ENCODE results near the gene GTF3C2.

Gene GTF3C2

DNA sequence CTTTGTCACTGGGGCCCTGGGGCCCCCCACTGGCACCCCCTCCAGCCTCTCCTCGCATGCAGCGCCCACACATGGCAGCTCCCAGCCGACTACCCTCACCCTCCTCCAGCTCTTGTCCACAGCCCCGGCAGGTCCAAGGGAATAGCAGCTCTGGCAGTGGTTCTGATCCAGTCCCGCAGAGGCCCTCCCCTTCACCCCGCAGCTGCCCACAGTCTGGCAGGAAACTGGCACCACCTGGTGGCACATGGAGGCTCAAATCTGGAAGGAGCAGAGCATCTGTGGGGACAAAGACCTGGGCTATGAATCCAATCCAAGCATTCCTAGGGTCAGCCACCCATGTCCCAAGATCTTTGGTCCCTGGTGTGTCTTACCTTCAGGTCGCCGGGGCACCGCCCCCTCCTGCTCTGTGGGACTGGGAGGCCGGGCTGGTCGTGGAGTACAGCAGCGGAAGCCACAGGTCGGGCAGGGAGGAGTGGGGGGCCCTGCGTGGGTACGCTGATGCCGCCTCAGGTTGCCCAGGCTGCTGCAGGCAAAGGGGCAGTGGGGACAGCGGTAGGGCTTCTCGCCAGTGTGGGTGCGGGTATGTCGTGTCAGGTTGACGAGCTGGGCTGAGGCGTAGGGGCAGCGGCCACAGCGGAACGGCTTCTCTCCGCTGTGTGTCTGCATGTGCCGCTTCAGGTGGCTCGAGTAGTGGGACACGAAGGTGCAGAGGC lies 21.7 kb upstream of the GTF3C2 start:
- DNase-seq (ENCODE audit: low read depth), result no peak
- TF ChIP-seq, protein P1, sequence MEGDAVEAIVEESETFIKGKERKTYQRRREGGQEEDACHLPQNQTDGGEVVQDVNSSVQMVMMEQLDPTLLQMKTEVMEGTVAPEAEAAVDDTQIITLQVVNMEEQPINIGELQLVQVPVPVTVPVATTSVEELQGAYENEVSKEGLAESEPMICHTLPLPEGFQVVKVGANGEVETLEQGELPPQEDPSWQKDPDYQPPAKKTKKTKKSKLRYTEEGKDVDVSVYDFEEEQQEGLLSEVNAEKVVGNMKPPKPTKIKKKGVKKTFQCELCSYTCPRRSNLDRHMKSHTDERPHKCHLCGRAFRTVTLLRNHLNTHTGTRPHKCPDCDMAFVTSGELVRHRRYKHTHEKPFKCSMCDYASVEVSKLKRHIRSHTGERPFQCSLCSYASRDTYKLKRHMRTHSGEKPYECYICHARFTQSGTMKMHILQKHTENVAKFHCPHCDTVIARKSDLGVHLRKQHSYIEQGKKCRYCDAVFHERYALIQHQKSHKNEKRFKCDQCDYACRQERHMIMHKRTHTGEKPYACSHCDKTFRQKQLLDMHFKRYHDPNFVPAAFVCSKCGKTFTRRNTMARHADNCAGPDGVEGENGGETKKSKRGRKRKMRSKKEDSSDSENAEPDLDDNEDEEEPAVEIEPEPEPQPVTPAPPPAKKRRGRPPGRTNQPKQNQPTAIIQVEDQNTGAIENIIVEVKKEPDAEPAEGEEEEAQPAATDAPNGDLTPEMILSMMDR (IDR thresholded peaks at IDR 0.05; ENCODE audit: low read depth, low read length, missing control alignments), result no peak
- no peak overlapping the region for H3K4me3 ChIP-seq (ENCODE audit: low read depth, low read length)
- in situ Hi-C loops (cut with HindIII; ENCODE audit: low sequenced_read_pairs), result no loop called here

DNA sequence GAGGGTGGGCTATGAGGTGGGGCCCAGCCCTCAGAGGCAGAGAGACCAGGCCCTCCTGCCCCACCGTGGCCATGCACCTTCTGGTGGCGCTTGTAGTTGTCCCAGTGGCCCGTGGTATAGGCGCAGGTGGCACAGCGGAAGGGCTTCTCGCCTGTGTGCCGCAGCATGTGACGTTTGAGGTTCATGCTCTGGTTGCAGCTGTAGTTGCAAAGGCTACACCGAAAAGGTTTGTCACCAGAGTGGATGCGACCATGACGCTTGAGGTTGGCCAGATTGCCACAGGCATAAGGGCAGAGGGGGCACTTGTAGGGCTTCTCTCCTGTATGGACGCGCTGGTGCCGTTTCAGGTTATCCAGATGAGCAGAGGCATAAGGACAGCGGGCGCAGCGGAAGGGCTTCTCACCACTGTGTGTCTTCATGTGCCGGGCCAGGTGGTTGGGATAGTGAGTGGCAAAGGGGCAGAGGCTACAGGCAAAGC lies 21.1 kb upstream of the GTF3C2 start:
- H3K4me3 ChIP-seq (ENCODE audit: low read depth, low read length), result no peak overlapping the region
- no peak for DNase-seq (ENCODE audit: low read depth)
- TF ChIP-seq, protein P1 (IDR thresholded peaks at IDR 0.05; ENCODE audit: low read depth, low read length, missing control alignments), result no peak
- in situ Hi-C loops (cut with HindIII; ENCODE audit: low sequenced_read_pairs), result no loop called here

DNA sequence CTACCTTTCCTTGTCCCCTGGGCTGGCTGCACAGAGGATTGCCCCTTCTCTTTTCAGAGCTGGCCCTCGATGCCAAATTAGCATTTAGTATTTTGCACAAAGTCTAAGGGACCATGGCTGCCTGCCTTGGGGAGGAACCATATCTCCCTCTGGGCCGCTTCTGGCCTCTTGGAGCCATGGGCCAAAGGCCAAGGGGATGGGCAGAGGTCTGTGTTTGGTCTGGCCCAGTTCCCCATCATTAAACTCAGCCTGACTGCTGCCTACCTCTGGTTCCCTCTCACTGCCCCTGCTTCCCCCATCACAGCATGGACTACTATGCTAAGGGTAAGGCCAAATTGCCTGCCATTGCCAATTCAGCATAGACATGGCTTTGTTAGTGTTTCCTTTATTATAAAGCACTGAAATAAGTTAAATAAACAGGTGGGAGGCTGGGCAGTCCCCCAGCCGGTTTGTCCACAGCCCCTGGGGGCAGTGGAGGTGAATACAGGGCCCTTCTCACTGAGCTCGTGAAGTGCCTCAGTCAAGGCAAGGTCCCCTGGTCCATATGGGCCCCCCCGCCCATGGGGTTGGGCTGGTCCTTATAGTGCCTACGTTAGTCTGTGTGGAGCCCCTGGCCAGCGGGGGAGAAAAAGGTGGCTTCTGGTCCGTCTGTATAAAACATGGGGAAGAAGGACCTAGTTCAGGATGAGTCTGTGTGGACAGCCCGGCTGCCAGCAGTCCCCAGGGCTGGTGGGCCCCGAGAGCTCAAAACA lies 20.5 kb upstream of the GTF3C2 start:
- DNase-seq (ENCODE audit: low read depth), result no peak
- in situ Hi-C loops (cut with HindIII; ENCODE audit: low sequenced_read_pairs), result no loop called here
- H3K4me3 ChIP-seq (ENCODE audit: low read depth, low read length), result no peak overlapping the region
- TF ChIP-seq, protein P1 (IDR thresholded peaks at IDR 0.05; ENCODE audit: low read depth, low read length, missing control alignments), result no peak

DNA sequence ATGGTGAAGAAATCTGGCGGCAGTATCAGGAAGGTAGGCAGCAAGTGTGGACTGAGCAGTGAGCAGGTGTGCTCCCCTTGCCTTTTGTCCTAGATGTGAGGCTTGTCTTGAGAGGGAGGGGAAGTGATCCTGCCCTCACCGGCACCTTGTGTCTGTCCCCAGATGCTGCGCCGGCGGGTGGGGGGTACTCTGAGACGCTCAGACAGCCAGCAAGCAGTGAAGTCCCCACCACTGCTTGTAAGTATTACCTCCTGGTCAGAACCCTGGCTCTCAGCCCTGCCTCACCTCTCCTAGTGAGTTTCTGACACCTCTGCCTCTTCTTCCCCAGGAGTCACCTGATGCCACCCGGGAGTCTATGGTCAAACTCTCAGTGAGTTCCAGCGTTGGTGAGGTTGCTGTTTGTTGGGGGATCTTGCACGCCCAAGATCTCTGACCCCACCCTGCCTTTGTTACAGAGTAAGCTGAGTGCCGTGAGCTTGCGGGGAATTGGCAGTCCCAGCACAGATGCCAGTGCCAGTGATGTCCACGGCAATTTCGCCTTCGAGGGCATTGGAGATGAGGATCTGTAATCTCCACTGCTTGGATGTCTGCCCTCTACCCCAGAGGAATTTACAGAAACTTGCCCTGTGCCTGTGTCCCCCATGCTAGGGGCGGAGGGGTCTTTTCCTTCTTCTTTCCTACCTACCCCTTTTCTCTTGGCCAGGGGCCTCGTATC lies 19.7 kb upstream of the GTF3C2 start:
- H3K4me3 ChIP-seq (ENCODE audit: low read depth, low read length), result no peak overlapping the region
- no peak for DNase-seq (ENCODE audit: low read depth)
- in situ Hi-C loops (cut with HindIII; ENCODE audit: low sequenced_read_pairs), result no loop called here
- TF ChIP-seq, protein P1 (IDR thresholded peaks at IDR 0.05; ENCODE audit: low read depth, low read length, missing control alignments), result no peak

DNA sequence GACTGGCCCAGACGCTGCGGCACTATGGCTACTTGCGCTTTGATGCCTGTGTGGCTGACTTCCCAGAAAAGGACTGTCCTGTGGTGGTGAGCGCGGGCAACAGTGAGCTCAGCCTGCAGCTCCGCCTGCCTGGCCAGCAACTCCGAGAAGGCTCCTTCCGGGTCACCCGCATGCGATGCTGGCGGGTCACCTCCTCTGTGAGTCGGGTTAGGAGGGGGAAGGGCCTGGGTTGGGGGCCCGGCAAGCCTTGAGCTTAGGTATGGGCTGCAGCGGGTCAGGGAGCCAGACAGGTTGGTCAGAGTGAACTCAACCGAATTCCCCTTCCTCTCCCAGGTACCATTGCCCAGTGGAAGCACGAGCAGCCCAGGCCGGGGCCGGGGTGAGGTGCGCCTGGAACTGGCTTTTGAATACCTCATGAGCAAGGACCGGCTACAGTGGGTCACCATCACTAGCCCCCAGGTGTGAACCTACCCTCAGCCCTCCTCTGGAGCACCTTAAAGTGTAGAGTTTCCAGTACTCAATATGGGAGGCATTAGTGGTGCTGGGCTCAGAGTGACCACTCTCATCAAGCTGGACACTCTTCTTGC lies 19.0 kb upstream of the GTF3C2 start:
- in situ Hi-C loops (cut with HindIII; ENCODE audit: low sequenced_read_pairs), result no loop called here
- H3K4me3 ChIP-seq (ENCODE audit: low read depth, low read length), result no peak overlapping the region
- DNase-seq (ENCODE audit: low read depth), result no peak
- TF ChIP-seq, protein P1 (IDR thresholded peaks at IDR 0.05; ENCODE audit: low read depth, low read length, missing control alignments), result no peak

DNA sequence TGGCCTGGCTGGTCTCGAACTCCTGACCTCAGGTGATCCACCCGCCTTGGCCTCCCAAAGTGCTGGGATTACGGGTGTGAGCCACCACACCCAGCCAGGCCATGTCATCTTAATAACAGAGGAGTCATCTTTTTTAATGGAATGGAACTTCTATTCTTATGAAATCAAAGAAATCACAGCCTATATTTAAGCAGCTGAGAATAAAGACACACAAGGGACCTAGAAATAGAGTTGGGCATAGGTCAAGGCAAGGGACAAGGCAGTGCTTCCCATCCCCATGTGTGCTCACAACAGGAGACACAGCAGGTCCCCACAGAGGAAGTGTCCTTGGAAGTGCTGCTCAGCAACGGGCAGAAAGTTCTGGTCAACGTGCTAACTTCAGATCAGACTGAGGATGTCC lies 17.0 kb upstream of the GTF3C2 start:
- TF ChIP-seq, protein P1 (IDR thresholded peaks at IDR 0.05; ENCODE audit: low read depth, low read length, missing control alignments), result no peak
- in situ Hi-C loops (cut with HindIII; ENCODE audit: low sequenced_read_pairs), result no loop called here
- DNase-seq (ENCODE audit: low read depth), result no peak
- H3K4me3 ChIP-seq (ENCODE audit: low read depth, low read length), result no peak overlapping the region
